ENCODE measurements around the gene RNF144B.

Gene RNF144B

DNA sequence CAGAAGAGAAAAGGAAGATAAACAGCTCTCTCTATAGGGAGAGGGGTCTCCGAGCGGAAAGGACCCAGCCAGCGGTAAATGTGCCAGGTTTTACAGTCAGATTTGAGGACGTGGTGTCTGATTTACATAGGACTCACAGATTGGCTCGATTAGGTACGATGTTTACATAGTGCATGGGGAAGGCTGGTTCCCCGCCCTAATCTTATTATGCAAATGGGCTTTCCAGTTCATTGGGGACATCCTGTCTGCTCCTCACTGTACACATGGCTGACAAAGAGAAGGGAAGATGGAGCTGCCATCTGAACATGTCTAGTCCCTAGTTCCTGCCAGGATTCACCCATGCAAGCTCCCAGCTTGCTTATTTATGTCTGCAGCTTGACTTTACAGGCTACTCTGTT lies 119.9 kb downstream of the RNF144B start:
- Histone ChIP-seq H3K27me3 (ENCODE audit: insufficient read depth, low read length) (no peaks in the 10 kb centered on the region), H3K4me1 (ENCODE audit: insufficient read depth, low read length) (no peaks in the 10 kb centered on the region), H3K27ac (ENCODE audit: low read length) (no peak overlapping the region)

GRCh38 chr6:18507561-18507960 lies 120.4 kb downstream of the RNF144B start:
- no peaks in the 10 kb centered on the region for H3K4me1 ChIP-seq (ENCODE audit: insufficient read depth, low read length)
- no peaks in the 10 kb centered on the region for H3K36me3 ChIP-seq (ENCODE audit: insufficient read depth, low read depth, low read length)
- H3K27me3 ChIP-seq (ENCODE audit: insufficient read depth, low read length) = no peaks in the 10 kb centered on the region
- no peak overlapping the region for H3K4me3 ChIP-seq (ENCODE audit: low read length)
- no peak overlapping the region for H3K27ac ChIP-seq (ENCODE audit: low read length)
- no peaks in the 10 kb centered on the region for H3K9me3 ChIP-seq (ENCODE audit: insufficient read depth, low read depth, low read length)
- no peak overlapping the region for H3K9ac ChIP-seq (ENCODE audit: low read depth, low read length)

More for the DNA sequence above, 119.9 kb downstream of the RNF144B start:
- H3K9ac ChIP-seq (ENCODE audit: low read depth, low read length) = no peak overlapping the region
- no peaks in the 10 kb centered on the region for H3K9me3 ChIP-seq (ENCODE audit: insufficient read depth, low read depth, low read length)
- H3K36me3 ChIP-seq (ENCODE audit: insufficient read depth, low read depth, low read length) = no peaks in the 10 kb centered on the region
- H3K4me3 ChIP-seq (ENCODE audit: low read length) = no peak overlapping the region

DNA sequence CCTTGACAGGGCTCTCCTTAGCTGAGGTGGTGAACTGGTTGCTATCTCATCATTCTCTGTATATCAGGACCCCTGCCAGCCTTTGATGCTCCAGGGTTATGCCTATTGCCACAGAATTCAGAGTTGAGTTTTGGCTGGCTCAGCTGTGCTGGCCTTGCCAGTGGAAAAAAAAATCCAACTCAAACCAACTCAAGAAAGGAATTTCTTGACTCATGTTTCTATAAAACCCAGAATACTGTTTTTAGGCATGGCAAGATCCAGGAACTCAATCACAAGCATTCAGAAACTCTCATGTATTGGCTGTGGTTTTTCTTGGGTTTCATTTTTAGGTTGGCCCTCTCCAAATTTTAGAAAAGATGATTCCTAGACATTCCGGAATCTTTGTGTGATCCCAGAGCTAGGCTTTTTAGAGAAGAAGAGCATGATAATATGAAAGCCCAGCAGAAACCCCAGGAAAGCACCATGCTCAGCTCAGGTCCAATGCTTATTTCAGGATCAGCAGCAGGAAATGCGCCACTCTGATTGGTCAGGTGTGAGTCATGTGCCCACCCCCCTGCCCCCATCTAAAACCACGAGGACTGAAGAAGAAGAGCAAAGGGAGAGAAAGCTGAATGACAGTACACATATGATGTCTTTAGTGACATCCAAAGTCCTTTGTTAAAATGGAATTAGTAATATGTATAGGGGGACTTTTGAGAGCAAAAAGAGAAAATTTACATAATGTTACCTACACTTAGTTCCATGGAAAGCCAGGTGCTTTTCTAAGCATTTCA lies 122.9 kb downstream of the RNF144B start:
- H3K9ac ChIP-seq (ENCODE audit: low read depth, low read length) = no peak overlapping the region
- no peak overlapping the region for H3K27ac ChIP-seq (ENCODE audit: low read length)
- no peaks in the 10 kb centered on the region for H3K36me3 ChIP-seq (ENCODE audit: insufficient read depth, low read depth, low read length)
- no peak overlapping the region for H3K4me3 ChIP-seq (ENCODE audit: low read length)
- H3K4me1 ChIP-seq (ENCODE audit: insufficient read depth, low read length) = peaks cover 3% of the 10 kb centered on the region; the same call in 1 of the 2 replicates
- no peaks in the 10 kb centered on the region for H3K27me3 ChIP-seq (ENCODE audit: insufficient read depth, low read length)
- H3K9me3 ChIP-seq (ENCODE audit: insufficient read depth, low read depth, low read length) = no peaks in the 10 kb centered on the region

- Histone ChIP-seq H3K27me3 (ENCODE audit: insufficient read depth, low read length) (no peaks in the 10 kb centered on the region), H3K9ac (ENCODE audit: low read depth, low read length) (no peak overlapping the region), H3K4me1 (ENCODE audit: insufficient read depth, low read length) (peaks cover 3% of the 10 kb centered on the region), H3K27ac (ENCODE audit: low read length) (no peak overlapping the region), H3K36me3 (ENCODE audit: insufficient read depth, low read depth, low read length) (no peaks in the 10 kb centered on the region), H3K9me3 (ENCODE audit: insufficient read depth, low read depth, low read length) (no peaks in the 10 kb centered on the region), H3K4me3 (ENCODE audit: low read length) (no peak overlapping the region)
Measured at GRCh38 chr6:18510644-18511033, 123.5 kb downstream of the RNF144B start.

GRCh38 chr6:18511211-18511610 lies 124.1 kb downstream of the RNF144B start:
- H3K27me3 ChIP-seq (ENCODE audit: insufficient read depth, low read length) = no peaks in the 10 kb centered on the region
- no peaks in the 10 kb centered on the region for H3K36me3 ChIP-seq (ENCODE audit: insufficient read depth, low read depth, low read length)
- no peak overlapping the region for H3K9ac ChIP-seq (ENCODE audit: low read depth, low read length)
- no peak overlapping the region for H3K4me3 ChIP-seq (ENCODE audit: low read length)
- H3K27ac ChIP-seq (ENCODE audit: low read length) = no peak overlapping the region
- H3K4me1 ChIP-seq (ENCODE audit: insufficient read depth, low read length) = peaks cover 8% of the 10 kb centered on the region
- H3K9me3 ChIP-seq (ENCODE audit: insufficient read depth, low read depth, low read length) = no peaks in the 10 kb centered on the region

DNA sequence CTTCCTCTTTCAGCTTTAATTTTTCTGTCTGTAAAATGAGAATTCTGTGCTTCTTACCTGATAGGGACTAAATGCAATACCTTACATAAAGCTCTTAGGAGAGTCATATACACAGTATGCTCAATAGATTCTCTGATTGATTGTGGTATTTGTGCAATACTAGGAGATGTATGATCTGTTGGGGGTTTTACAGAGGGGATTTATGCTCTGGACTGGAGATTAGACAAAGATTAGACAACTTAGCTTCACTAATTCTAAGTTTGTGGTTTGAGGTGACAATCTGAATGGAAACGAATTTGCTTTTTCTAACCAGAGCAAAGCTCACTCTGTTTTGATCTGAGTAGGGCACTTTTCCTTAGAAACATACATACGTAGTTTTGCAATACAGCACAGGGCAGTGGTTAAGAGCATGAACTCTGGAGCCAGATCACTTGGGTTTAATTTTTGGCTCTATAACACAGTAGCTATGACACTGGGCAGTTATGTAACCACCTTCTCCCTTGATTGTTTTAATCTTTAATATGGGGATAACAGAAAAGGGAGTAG lies 126.2 kb downstream of the RNF144B start:
- Histone ChIP-seq H3K4me1 (ENCODE audit: insufficient read depth, low read length) (peaks cover 8% of the 10 kb centered on the region), H3K27ac (ENCODE audit: low read length) (no peak overlapping the region), H3K9me3 (ENCODE audit: insufficient read depth, low read depth, low read length) (no peaks in the 10 kb centered on the region), H3K36me3 (ENCODE audit: insufficient read depth, low read depth, low read length) (no peaks in the 10 kb centered on the region), H3K4me3 (ENCODE audit: low read length) (no peak overlapping the region), H3K9ac (ENCODE audit: low read depth, low read length) (no peak overlapping the region), H3K27me3 (ENCODE audit: insufficient read depth, low read length) (no peaks in the 10 kb centered on the region)

DNA sequence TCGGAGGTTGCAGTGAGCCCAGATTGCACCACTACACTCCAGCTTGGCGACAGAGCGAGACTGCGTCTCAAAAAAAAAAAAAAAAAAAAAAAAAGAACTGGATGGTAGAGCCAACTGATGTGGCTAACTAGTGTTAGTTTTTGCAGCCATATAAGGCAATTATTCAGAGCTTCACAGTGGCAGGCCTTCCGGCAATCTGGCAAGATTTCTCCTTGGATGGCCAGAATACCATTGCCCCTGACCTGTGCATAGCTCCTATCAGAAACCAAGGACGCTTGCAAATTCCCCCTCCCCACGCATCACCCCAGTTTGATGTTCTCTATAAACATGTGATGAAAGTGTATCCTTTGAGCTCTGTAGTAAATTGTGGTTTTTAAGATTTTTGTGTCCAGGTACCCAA lies 127.0 kb downstream of the RNF144B start:
- no peak overlapping the region for H3K9ac ChIP-seq (ENCODE audit: low read depth, low read length)
- H3K9me3 ChIP-seq (ENCODE audit: insufficient read depth, low read depth, low read length) = no peaks in the 10 kb centered on the region
- H3K27ac ChIP-seq (ENCODE audit: low read length) = no peak overlapping the region
- H3K36me3 ChIP-seq (ENCODE audit: insufficient read depth, low read depth, low read length) = no peaks in the 10 kb centered on the region
- H3K4me3 ChIP-seq (ENCODE audit: low read length) = no peak overlapping the region
- peaks cover 8% of the 10 kb centered on the region for H3K4me1 ChIP-seq (ENCODE audit: insufficient read depth, low read length)
- H3K27me3 ChIP-seq (ENCODE audit: insufficient read depth, low read length) = no peaks in the 10 kb centered on the region

DNA sequence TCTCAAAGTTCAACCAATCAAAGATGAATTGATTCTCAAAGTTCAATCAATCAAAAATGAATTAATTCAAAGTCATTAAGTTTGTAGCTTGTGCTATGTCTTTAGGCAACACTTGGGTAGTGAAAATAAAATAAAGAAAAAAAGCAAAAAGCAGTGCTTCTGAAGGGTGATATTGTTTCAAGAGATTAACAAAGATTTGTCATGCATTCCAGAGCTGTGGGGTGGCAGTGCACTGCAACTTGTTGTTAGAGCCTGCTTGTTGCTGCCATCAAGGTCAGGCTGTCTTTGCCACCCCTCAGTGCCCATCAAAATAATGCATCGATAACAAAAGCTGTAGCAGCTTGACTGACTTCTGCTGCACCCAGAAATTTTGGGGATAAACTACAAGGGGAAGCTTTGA lies 128.6 kb downstream of the RNF144B start:
- H3K27ac ChIP-seq (ENCODE audit: low read length) = no peak overlapping the region
- no peaks in the 10 kb centered on the region for H3K27me3 ChIP-seq (ENCODE audit: insufficient read depth, low read length)
- H3K9ac ChIP-seq (ENCODE audit: low read depth, low read length) = no peak overlapping the region
- H3K36me3 ChIP-seq (ENCODE audit: insufficient read depth, low read depth, low read length) = no peaks in the 10 kb centered on the region
- no peaks in the 10 kb centered on the region for H3K9me3 ChIP-seq (ENCODE audit: insufficient read depth, low read depth, low read length)
- H3K4me3 ChIP-seq (ENCODE audit: low read length) = no peak overlapping the region
- H3K4me1 ChIP-seq (ENCODE audit: insufficient read depth, low read length) = peaks cover 8% of the 10 kb centered on the region

Data from iPS-20b (cell line).